RCC 7860 (cell line): Measurements from ENCODE around the gene SYT15.

ENCODE experiments used
- DNase-seq: peaks from one replicate; pipeline ENCODE4 v3.0.0-alpha.2; 2015; ENCODE audit warnings: low spot score
- FAIRE-seq: peaks from 2 replicates; lab custom pipeline; 2012; peaks lifted over from hg19 to GRCh38; lab: Jason Lieb, UNC

SYT15 gene

DNA sequence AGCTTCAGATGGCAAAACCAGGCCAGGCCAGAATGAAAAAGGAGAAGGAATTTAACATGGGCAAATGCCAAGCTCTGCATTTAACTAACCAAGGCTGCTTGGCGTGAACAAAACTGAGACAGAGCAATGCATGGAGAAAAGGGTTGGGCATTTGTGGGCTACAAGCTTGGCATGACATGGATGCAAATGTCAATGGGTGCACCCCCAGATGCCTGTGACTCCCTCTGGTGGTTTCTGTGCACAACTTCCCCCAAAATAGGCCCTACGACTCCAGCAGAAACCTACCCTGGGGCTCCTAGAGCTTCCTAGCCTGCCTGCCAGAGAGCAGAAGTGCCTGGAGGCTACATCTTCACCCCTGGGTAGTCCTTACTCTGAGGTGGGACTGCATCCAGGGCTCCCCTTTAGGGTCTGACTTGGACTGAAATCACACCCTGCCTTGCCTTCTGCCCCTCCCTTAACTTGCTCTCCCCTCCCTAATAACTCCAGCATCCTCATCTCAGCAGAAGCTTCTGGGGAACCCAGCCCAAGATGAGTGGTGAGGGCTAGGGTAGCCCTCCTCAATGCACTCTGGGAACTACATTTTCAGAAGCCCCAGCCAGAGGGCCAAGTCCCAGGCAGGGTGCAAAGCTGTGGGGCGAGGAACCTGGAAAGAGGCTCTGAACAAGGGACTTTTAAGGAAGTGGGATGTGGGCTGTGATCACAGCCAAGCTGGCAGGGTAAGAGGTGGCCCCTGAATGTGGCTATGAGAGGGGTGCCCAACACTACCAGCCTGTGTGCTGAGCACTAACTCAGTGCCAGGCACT is 33.7 kb upstream of the SYT15 start:
- FAIRE-seq = no peak
- DNase-seq = no peak

DNA sequence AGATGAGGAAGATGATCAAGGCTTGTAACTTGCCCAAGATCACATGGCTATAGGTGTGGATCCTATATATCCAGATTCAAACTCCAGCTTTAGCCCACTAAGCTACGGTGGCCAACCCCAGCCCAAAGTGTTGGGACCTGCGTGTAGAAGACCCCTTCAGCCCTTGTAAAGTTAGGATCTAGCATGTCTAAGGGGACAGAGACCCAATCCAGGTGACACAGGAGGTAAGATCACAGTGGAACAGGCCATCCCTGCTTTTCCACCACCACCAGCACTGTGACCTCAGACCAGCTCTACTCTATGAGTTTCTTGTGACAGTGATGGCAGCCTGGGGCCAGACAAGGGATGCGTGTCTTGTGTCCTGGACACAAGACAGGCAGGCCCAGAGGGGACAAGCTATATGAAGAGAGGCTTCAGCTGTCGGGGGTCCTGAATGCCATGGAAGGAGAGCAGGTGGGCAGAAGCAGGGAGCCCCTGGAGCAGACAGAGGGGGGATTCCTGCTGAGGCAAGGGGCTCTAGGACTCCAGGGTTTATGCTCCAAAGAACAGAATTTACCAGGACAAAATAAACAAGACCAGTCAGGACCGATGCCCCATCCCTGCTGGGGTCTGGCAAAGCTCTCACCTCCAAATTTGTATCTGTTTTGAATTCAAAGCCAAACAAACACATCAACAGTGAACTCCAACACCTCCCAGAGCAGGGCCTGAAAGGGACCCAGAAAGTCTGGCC is 32.9 kb upstream of the SYT15 start:
- DNase-seq (no peak), FAIRE-seq (no peak)

DNA sequence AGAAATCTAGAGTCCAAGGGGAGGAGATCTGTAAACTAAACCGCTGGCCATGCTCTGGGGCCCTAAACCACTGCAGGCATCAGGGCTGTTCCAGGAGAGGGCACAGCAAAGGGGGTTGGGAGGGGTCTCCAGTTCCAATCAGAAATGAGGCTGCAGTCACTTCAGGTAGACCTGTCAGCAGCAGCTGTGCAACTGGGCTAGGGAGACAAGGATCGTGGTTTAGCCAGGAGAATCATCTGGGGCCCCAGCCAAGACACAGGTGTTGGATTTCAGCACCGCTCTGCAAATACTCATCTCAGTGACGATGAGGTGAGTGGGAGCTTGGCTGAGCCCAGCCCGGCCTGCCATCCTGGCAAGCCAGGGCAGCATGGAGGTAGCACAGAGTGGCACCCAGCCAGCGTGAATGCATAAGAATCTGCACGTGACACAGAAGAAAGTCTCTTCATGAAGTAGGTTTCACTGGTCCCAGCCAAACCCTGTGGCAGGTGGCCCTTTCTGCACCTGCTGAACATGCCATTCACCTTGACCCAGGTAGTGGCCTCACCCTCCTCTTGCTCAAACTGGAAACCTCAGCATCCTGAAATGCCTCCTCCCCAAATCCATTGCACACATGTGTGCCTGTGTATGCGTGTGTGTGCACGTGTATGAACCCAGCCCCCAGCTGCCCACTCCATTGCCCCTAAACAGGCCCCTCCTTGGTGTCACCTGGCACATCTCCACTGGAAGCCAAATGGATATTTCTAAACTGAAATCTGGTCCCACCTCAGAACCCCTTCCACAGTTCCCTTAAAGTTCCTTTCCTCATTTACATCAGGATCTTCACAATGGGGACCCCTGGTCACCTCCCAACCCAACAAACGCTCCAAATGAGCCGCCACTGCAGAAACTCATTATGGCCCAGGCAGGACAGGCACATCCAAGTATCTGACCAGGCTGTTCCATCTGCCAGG is 32.1 kb upstream of the SYT15 start:
- DNase-seq (no peak), FAIRE-seq (no peak)

DNA sequence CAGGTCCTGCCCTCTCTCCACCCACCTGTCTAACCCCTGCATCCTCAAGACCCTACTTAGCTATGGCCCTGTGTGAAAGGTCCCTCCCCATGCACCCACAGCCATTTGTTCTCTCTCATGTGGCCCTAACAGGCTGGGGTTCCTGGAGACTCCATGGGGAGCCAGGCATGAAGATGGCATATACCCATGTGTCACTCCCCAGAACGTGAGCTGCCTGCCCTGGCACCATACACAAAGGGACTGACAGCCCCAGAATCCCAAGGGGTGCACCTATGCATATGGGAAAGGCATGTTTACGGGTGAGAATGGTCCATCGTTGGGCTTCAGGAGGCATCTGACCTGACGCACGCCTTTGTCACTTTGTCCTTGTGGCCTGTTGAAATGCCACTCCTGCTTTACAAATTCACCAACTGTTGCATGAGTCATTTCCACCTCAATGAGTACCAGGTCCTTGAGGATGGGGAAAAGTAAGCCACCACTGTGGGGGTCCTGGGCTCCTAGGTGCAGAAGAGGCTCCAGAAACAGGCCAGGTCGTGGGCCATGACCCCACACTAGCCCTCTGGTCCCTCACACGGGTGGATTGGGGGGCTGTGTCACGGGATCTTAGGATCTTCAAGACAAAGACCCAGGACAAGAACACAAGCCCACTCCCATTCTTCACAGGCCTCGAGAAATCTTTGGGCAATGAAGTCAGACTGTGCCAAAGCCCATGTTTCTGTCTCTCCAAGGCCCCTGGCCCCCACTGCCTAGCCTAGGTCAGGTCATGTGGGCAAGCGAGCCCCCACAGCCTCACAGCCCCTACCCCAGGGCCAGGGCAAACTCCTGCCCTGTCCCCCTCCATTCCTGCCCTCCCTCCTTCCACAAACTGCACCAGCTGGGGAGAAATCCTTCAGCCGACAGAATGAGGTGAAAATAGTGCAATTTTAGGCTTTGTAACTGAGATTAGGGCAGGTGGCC is 31.1 kb upstream of the SYT15 start:
- FAIRE-seq (no peak), DNase-seq (peak; percentile 86)

DNA sequence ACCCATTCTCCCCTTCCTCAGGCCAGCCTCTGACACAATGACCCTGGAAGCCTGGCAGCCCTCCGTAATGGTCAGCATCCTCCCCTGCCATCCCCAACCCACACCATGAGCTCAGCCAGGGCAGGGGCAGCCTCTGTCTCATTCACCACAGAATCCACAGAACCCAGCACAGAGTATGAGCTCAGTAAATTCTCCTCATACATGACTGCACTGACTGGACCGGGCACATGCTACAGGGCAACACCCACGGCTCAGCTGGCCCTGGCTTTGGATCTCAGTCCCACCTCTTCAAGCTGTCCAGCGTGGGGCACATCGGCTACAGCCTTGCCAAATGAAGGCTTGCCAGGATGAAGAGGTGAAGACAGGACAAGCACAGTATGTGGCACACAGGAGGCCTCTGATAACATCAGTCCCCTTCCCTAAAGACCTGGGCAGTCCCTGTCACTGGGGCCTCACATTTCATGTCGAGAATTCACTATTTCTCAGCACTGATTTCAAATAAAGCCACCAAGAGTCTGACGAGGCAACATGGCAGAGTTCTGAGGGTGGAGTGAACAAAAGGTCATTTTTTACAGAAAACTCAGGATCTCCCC is 30.3 kb upstream of the SYT15 start:
- peak; percentile 100 for DNase-seq
- FAIRE-seq = peak; percentile 82

DNA sequence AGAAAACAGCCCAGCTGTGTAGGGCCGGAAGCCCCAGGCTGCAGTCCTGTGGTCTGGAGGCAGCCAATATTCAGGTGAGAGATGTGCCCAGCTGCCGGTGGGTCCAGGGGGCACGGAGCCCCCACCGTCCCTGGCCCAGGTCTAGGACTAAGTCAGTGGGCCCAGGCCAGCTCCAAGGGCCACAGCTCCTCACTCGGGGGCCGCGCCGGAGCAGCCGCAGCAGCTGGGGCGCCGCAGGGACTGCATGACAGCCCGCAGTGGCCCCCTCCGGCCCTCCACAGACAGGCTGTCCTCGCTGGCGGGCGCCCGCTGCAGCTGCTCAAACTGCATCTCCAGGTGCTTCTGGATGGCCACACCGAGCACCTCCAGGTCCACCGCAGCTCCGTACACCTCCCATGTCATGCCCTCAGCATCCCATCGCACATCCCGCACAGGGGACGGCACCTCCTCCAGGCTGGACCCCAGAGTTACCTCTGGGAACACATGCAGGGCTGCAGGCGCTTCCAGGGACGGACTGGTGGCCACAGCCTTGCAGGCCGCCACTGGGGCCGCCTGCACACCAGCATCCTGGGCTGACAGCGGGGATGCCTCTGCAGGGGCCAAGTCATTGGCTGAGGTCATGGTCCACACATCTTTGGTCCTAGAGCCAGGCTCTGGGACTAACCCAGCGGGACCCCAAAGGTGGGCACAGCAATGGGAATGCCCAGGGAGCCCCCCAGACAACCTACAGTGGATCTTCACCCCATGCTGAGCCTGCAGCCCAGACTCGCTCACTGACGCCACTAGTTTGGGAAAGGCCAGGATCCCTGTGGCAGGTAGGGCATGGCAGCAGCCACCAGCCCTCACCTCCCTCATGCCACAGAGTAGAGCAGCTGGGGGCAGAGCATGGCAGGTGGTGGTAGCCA is 29.5 kb upstream of the SYT15 start:
- DNase-seq = no peak
- no peak for FAIRE-seq

DNA sequence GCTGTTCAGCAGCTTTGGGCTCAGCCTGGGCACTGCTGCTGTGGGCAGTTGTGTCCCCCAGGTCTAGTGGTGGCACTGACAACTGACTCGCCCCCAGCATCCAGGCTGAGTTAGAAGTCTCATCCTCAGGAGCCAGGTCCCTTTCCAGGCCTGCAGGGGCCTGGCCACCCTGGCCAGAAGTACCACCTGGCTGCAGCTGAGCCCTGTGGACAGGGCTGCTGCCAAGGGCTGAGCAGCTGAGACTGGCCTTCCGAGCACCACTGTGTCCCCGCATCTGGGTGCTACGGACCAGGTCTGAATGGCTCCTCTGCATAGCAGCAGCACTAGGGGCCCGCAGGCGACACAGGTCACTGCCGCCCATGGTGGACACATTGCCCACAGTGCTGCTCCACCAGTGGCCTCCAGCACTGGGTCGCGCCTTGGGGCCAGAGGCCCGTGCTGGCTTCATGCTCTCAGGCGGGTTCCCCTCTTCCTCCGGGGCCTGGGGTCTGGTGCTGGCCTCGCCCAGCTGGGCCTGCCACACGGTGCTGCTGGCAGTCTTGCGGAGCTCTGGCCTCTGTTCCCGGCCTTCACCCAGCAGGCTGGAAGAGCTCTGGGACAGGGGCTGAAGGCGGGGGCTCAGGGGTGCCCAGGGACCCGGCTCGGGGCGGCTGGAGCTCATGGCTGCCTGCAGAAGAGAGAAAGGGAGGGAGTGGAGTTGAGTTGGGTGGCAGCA is 28.7 kb upstream of the SYT15 start:
- DNase-seq (no peak), FAIRE-seq (no peak)

DNA sequence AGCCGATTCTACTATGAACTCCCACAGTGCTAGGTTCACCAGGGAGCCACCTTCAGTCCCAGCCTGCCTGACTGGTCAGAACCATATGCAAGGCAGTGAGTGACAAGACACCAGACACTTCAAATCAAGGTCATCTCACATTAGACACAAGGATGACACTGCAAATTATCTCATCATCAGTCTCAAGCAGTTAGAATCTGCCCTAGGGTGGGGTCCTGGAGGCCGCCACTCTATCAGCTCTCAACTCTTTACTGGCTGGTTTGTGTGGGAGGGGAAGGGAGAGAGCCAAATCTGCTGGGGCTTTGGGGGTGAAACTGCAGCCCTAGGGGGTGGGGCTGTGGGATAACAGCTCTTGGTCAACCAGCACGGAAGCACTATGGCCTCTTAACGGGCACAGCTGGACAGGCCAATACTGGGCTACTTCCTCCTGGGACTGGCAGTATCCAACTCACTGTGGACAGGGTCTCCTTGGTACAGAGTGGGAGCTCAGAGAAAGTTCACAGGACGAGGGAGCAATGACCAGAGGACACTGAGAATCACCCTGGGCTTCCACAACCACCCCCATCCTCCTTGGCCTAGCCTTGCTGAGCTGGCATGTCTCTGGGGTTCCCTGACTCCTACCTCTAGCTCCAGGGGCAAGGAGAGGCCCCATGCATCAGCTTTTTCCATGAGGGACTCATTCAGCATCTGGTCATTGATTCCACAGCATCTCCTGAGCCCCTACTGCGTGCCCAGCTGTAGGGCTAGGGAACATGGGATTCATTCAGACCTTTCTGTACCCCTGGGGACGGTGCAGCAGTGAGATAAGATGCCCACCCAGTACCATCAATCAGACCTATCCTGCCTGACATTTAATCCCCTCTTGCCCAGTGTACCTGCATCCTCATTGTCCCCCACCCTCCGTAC is 27.9 kb upstream of the SYT15 start:
- no peak for DNase-seq

DNA sequence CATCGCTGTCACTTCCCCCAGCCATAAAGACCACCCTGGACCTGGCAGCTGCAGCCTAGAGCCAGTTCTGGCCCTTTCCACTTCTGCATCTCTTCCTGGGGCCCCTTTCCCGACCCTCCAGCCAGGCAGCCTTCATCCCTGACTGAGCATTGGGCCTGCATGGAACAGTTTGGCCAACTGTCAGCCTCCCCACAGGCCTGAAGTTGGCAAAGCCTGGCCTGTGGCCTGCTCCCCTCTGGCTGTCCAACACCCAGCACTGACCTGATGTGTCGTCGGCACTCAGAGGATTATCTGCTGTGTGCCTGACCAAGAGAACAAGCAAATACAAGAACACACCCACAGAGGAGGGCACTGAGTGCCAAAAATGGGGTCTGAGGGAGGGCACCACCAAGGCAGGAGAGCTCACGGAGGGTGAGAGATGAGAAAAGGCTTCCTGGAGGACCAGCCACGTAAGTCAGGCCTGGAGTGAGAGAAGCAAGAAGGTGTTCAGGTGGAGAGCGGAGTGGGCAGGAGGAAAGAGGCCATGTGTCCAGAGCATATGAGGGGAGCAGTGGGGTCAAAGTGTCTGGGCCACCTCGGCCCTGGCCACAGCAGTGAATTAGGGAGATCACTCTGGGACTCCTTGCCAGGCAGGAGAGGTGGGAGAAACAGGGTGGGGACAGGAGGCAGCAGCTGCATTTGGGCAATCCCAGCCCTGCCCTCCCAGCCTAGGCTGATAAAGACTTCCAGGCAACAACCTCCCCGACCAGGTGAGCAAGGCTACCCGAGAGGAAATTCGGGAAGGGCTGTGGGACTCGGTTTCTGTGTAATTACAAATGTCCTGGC is 27.0 kb upstream of the SYT15 start:
- DNase-seq = no peak
- FAIRE-seq = no peak

More for the DNA sequence above, 27.9 kb upstream of the SYT15 start:
- no peak for FAIRE-seq

DNA sequence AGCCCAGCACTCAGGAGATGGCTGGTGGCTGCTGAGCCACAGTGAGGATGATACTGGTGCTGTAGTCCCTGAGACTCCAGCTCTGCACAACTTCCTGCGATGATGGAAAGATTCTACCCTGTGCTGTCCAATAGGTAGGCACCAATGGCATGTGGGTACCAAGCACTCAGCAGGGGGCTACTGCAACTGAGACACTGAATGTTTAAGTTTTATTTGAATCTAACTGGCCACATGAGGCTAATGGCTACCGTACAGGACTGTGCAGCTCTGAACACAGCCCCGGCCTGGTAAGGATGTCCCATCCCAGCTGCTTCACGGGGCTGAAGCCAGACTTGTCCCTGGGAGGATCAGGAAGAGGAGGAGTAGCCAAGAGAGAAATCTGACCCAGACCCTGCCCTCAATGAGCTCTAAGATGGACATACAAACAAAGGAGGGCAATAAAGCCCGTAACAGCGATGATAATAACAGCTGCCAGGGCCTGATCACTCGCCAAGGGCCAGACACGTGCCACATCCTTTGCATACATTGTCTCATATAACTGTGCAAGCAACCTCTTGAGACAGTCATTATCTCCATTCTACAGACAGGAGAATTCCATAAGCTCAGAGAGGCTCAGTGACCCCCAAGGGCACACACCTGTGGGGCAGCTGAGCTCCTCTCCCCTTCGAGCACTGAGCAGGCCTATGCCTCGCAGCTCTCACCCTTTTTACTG is 26.2 kb upstream of the SYT15 start:
- FAIRE-seq (no peak), DNase-seq (no peak)

DNA sequence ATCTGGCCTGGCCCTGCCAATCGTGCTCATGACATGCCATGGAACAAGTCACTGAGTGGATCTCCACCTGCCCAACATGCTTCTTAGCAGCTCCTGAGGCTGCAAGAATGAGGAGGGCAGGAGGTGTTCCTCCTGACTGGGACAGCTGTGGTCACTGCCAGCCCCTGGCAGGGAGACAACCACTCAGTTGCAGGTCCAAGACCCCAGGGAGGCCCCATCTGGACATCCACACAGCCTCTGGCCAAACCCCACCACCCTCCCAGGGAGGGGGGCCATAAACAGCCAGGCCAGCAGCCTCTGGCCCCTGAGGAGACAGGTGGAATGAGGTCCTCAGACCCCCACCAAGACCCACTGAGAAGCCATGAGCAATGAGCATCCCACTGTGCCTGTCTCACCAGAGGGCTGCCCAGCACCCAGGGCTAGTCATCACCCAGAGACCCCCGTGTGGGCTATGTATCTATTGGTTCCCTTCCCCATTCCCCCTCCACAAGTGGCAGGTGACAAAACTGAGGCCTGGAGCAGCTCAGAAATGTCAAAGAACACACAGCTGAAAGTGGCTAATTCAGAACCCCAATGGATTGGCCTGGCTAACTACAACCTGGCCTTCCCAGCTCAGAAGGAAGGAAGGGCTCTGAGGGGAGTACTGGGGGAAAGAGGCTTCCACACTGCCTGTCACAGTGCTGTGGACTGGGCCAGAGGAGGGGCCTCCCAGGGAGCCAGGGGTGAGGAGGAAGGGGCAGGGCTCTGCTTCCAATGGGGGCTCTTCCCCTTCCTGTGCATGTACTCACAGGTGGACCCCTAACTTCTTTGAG is 25.5 kb upstream of the SYT15 start:
- DNase-seq = no peak
- no peak for FAIRE-seq

DNA sequence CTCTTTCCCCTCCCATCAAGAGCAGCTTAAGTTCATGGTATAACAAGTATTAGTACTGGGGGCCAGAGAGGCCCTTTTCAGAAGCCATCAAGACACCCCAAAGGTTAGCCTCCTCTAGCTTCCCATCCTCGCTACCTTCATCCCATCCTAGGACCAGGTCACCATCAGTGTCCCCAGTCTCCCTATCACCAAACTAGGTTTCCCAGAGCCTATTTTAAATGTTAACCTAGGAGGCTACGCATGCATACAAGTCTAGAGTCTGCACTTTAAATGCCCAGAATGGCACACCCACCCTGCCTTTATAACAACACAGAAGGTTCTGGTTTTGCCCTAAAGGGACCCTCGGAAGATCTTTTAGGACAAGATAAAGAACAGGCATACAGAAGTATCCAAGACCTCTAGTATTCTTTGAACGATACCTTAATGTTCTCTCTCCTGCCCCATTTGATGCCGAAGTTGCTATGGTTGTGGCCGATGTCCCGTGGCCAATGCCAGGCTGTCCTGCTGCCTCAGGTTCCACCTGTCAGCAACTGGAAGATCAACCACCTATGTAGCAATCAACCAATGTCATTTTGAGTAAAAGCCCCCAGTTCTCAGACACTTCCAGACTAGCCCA is 24.7 kb upstream of the SYT15 start:
- no peak for DNase-seq
- no peak for FAIRE-seq

DNA sequence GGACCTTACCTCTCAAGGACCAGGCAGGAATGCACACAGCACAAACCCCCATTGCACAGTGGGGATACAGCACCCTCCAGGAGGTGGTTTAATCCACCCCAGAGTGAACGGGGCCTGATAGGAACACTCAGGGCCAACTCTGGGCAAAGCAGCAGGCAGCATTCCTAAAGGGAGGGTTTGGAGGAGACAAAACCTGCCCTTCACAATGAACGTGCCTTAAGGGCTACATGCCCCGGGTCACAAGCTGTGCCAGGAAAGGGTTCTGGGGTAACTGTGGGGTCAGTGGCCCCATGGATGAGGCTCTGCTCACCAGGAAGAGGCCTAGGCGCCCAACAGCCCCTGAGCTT is 23.6 kb upstream of the SYT15 start:
- DNase-seq (no peak), FAIRE-seq (no peak)

DNA sequence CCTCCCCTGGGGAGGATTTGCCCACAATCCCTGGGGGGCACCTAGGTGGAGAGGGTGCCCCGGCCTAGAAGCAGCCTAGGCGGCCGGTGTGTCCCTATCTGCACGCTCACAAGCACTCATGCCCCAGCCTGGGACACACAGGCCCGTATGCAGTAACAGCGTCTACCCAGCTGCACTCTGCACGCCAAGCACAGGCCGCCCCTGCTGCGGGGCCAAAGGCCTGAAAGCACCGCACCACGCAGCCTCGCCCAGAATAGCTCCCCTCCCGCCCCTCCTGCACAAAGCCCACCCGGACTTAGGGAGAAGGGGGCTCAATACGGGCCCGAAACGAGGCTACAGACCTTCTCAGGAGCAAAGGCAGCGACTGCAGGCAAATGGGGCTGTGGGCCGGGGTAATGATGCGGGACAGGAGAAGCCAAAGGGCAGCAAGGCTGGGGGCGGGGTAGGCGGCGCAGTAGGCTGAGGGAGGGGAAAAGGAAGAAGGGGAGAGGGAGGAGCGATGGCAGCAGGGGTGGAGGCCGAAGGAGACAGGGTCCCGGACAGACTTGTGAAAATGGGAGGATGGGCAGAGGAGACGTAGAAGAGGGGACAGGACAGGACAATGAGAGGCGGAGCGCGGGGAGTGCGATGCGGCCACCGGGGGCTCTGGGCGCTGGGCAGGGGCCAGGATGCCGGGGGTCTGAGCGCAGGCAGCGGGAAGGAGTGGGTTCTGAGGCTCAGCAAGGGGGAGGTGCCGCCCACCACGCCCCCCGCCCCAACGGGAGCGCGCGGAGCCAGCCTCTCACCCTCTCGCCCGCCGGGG is 23.0 kb upstream of the SYT15 start:
- FAIRE-seq = no peak

More for the DNA sequence above, 23.0 kb upstream of the SYT15 start:
- DNase-seq = no peak
